ENCODE measurements around the gene FBXL4. TPM values are rescaled to one million over a fixed set of nuclear protein-coding genes. Genes with fewer than 3 reads are reported as not detected.

The FBXL4 gene
- total RNA-seq: 19.6 and 21.4 TPM in 2 replicates

GRCh38 chr6:98947411-98948292 lies at the start of gene FBXL4:
Gene FBXL4, minus strand, starts transcription at chr6:98947946. Its CDS starts 20,958 bp downstream, at chr6:98926988.

GRCh38 chr6:98834060-98835031 lies 113.4 kb downstream of the FBXL4 start, which contains the start of gene POU3F2:
Gene POU3F2, plus strand, starts transcription at chr6:98834574. Its CDS starts 300 bp downstream, at chr6:98834874.

Other genes with a start within 250 kb of the FBXL4 start
- gene POU3F2, start 113.4 kb downstream of the FBXL4 start, total RNA-seq: not detected in 2 replicates

Data from hair follicle dermal papilla cell (primary cell).